GM23338 (cell line): Measurements from ENCODE around the gene MRPL44. TPM values are rescaled to one million over a fixed set of nuclear protein-coding genes. Genes with fewer than 3 reads are reported as not detected.

Experiments
- ATAC-seq: fragments of 200-7000 bp; cut with Tn5 transposase; 3 replicates; pipeline ENCODE4 v1.9.1; 2020
- DNase-seq: peaks from one replicate; pipeline ENCODE4 v3.0.0-alpha.2; 2015; ENCODE audit warnings: low spot score
- H2AFZ ChIP-seq: fragments of 200-600 bp; sonication (generic); 2 replicates; pipeline ENCODE4 v1.8.0; 2016; ENCODE audit warnings: antibody characterized with exemption, mild to moderate bottlenecking, moderate library complexity
- H3F3A ChIP-seq: fragments of 200-600 bp; sonication (generic); replicated peaks from 2 replicates; pipeline ENCODE4 v1.8.0; 2017; ENCODE audit warnings: antibody characterized with exemption, mixed run types, low read depth
- H3K27ac ChIP-seq: fragments of 200-600 bp; sonication (generic); 2 replicates; pipeline ENCODE4 v1.6.1; 2016; ENCODE audit warnings: low read depth
- H3K27me3 ChIP-seq: fragments of 200-600 bp; sonication (generic); 2 replicates; pipeline ENCODE4 v1.8.0; 2016; ENCODE audit warnings: mild to moderate bottlenecking, mixed run types, moderate library complexity; ENCODE audit not compliant: insufficient read depth
- H3K36me3 ChIP-seq: fragments of 200-600 bp; sonication (generic); 2 replicates; pipeline ENCODE4 v1.8.0; 2016; ENCODE audit warnings: mild to moderate bottlenecking; ENCODE audit not compliant: insufficient read depth
- H3K4me1 ChIP-seq: fragments of 200-600 bp; sonication (generic); 2 replicates; pipeline ENCODE4 v1.8.0; 2016; ENCODE audit warnings: mild to moderate bottlenecking, moderate library complexity; ENCODE audit not compliant: insufficient read depth
- H3K4me2 ChIP-seq: fragments of 200-600 bp; sonication (generic); 2 replicates; pipeline ENCODE4 v1.7.1; 2017; ENCODE audit warnings: mixed run types
- H3K4me3 ChIP-seq: fragments of 200-600 bp; sonication (generic); 2 replicates; pipeline ENCODE4 v1.6.1; 2016; ENCODE audit warnings: mixed run types
- H3K79me2 ChIP-seq: fragments of 200-600 bp; sonication (generic); replicated peaks from 2 replicates; pipeline ENCODE4 v1.8.0; 2017; ENCODE audit warnings: mild to moderate bottlenecking; ENCODE audit not compliant: insufficient read depth
- H3K9me2 ChIP-seq: fragments of 200-600 bp; sonication (generic); 2 replicates; pipeline ENCODE4 v1.8.0; 2017; ENCODE audit not compliant: insufficient read depth
- H4K20me1 ChIP-seq: fragments of 200-600 bp; sonication (generic); replicated peaks from 2 replicates; pipeline ENCODE4 v1.8.0; 2017; ENCODE audit warnings: mild to moderate bottlenecking; ENCODE audit not compliant: insufficient read depth
- H3K27ac Mint-ChIP-seq: 2 replicates; pipeline ENCODE4 v1.8.0; 2020; ENCODE audit warnings: inconsistent platforms, mild to moderate bottlenecking, moderate library complexity, mixed read lengths
- H3K27me3 Mint-ChIP-seq: 3 replicates; pipeline ENCODE4 v1.8.0; 2022; ENCODE audit warnings: low read depth, mild to moderate bottlenecking, moderate library complexity, mixed read lengths, inconsistent platforms; ENCODE audit not compliant: insufficient read depth, poor library complexity
- H3K36me3 Mint-ChIP-seq: 3 replicates; pipeline ENCODE4 v1.8.0; 2021; ENCODE audit warnings: low read depth, mild to moderate bottlenecking, inconsistent platforms, moderate library complexity, mixed read lengths
- H3K4me1 Mint-ChIP-seq: 3 replicates; pipeline ENCODE4 v1.8.0; 2020; ENCODE audit warnings: mild to moderate bottlenecking, inconsistent platforms, mixed read lengths
- H3K4me3 Mint-ChIP-seq: 3 replicates; pipeline ENCODE4 v1.8.0; 2021; ENCODE audit warnings: moderate library complexity, mild to moderate bottlenecking, inconsistent platforms, mixed read lengths
- H3K9me3 Mint-ChIP-seq: 3 replicates; pipeline ENCODE4 v1.8.0; 2020; ENCODE audit warnings: moderate library complexity, mild to moderate bottlenecking, inconsistent platforms, mixed read lengths
- CTCF ChIP-seq, 2 experiments: fragments of 200-600 bp in 1 of 2; sonication (generic) in 1 of 2; conservative IDR thresholded peaks; 2 replicates each; pipeline versions ENCODE4 v1.5.1 to v1.6.1; 2016 to 2017; ENCODE audit warnings: antibody characterized with exemption in 2 of 2, low read depth in 2 of 2, mild to moderate bottlenecking in 2 of 2, moderate library complexity in 1 of 2
- ETS1 ChIP-seq: IDR thresholded peaks from 2 replicates; pipeline ENCODE4 v1.6.1; 2016; ENCODE audit warnings: antibody characterized with exemption
- EZH2 ChIP-seq: fragments of 200-600 bp; sonication (generic); IDR thresholded peaks from one replicate; pipeline ENCODE4 v1.8.0; 2017; ENCODE audit warnings: antibody characterized with exemption, mild to moderate bottlenecking, low read depth; ENCODE audit not compliant: unreplicated experiment
- JUNB ChIP-seq: IDR thresholded peaks from one replicate; pipeline ENCODE4 v1.6.1; 2016; ENCODE audit warnings: antibody characterized with exemption; ENCODE audit not compliant: unreplicated experiment
- POLR2AphosphoS5 ChIP-seq: IDR thresholded peaks from 2 replicates; pipeline ENCODE4 v1.6.1; 2016; ENCODE audit warnings: antibody characterized with exemption, low read depth
- REST ChIP-seq: IDR thresholded peaks from one replicate; pipeline ENCODE4 v1.6.1; 2018; ENCODE audit warnings: antibody characterized with exemption; ENCODE audit not compliant: unreplicated experiment
- STAT1 ChIP-seq: IDR thresholded peaks from one replicate; pipeline ENCODE4 v1.6.1; 2016; ENCODE audit warnings: antibody characterized with exemption; ENCODE audit not compliant: unreplicated experiment
- ZNF114 ChIP-seq: fragments of 250-450 bp; sonication (Bioruptor Pico); IDR thresholded peaks from 2 replicates; pipeline ENCODE4 v1.5.0; 2020; ENCODE audit warnings: mild to moderate bottlenecking, moderate library complexity
- ZNF462 ChIP-seq: fragments of 250-450 bp; sonication (Bioruptor Pico); IDR thresholded peaks from 2 replicates; pipeline ENCODE4 v1.5.0; 2020; ENCODE audit warnings: mild to moderate bottlenecking, moderate library complexity
- polyA plus RNA-seq: library from polyadenylated mRNA; unstranded; fragments of >200 nt; fragmentation: Nextera tagmentation; extraction: Ambion mirVana; gene quantifications from 2 replicates; pipeline ENCODE4 v1.2.1, GENCODE V29; 2016
- total RNA-seq: library from RNA; depleted of rRNA; stranded (reverse); fragments of >200 nt; shearing (Covaris generic); gene quantifications from 2 replicates; pipeline ENCODE4 v1.2.3, GENCODE V29; 2014

The MRPL44 gene
- total and polyA plus RNA-seq, 2 experiments from 2014 or later: 38.4 to 55.8 TPM

- TF ChIP-seq REST: no peak
- no peak for TF ChIP-seq JUNB
These were observed 24.0 kb downstream of the MRPL44 start (continued) for GRCh38 chr2:223981241-223981640.

- H3K36me3 Mint-ChIP-seq: peaks cover 5% of the 10 kb centered on the region; the same call in 2 of the 3 replicates
- H3K4me3 Mint-ChIP-seq: no peak overlapping the region
- Histone ChIP-seq H3K36me3 (peaks cover 4% of the 10 kb centered on the region; the same call in 1 of the 2 replicates), H4K20me1 (no peaks in the 10 kb centered on the region), H3K4me1 (0 out of 2 replicates have a peak, but pooled peaks cover 3% of the 10 kb centered on the region), H3K27me3 (no peaks in the 10 kb centered on the region), H2AFZ (no peak overlapping the region), H3K4me2 (no peak overlapping the region), H3K9me2 (no peaks in the 10 kb centered on the region), H3F3A (no peaks in the 10 kb centered on the region), H3K4me3 (no peak overlapping the region), H3K27ac (no peak overlapping the region), H3K79me2 (no peaks in the 10 kb centered on the region)
- no peak overlapping the region for H3K27ac Mint-ChIP-seq
- H3K27me3 Mint-ChIP-seq: peaks cover 2% of the 10 kb centered on the region
- H3K9me3 Mint-ChIP-seq: no peaks in the 10 kb centered on the region
- peaks cover 10% of the 10 kb centered on the region for H3K4me1 Mint-ChIP-seq
- ATAC-seq: peak; percentile 89
- DNase-seq: peak; percentile 61
- TF ChIP-seq STAT1 (no peak), ZNF114 (CRISPR knock-in tag) (no peak), ETS1 (no peak), ZNF462 (CRISPR knock-in tag) (no peak), CTCF (conservative IDR thresholded peaks at IDR 0.05; ENCODE audit: low read depth in 2 of 2) (peak; percentile 56 to 69), POLR2AphosphoS5 (no peak), EZH2 (no peak)
These were observed 32.1 kb downstream of the MRPL44 start for GRCh38 chr2:223989206-223989855.
